Measurements from ENCODE around the gene UBE2J2. TPM values are rescaled to one million over a fixed set of nuclear protein-coding genes. Genes with fewer than 3 reads are reported as not detected.

UBE2J2 gene
- total RNA-seq, 2 donors from 2014 or later: 69.9 to 72.7 TPM

GRCh38 chr1:1212780-1213344, 60.8 kb downstream of the UBE2J2 start:
- H3K9me3 ChIP-seq (ENCODE audit: control insufficient read depth, low read length): no peaks in the 10 kb centered on the region
- Mint-ChIP-seq H3K27me3 (ENCODE audit: insufficient read depth) (no peaks in the 10 kb centered on the region), H3K36me3 (ENCODE audit: low read depth) (peaks cover 10% of the 10 kb centered on the region), H3K27ac (no peak overlapping the region), H3K4me3 (no peak overlapping the region), H3K4me1 (no peaks in the 10 kb centered on the region), H3K9me3 (no peaks in the 10 kb centered on the region)
- 94 to 100% methylated on average over 1 to 24 of the region's 24 CpGs for WGBS, 2 experiments (ENCODE audit: insufficient coverage in 1 of 2, insufficient read length in 1 of 2)
- DNase-seq: no peak
- no peak for TF ChIP-seq CTCF (conservative IDR thresholded peaks at IDR 0.05)
- no peak overlapping the region for H3K27ac ChIP-seq (ENCODE audit: low read depth, low read length)
- H3K4me3 ChIP-seq (ENCODE audit: low read length): no peak overlapping the region
- H3K4me1 ChIP-seq (ENCODE audit: control insufficient read depth, insufficient read depth, low read length): no peaks in the 10 kb centered on the region
- no peaks in the 10 kb centered on the region for H3K27me3 ChIP-seq (ENCODE audit: control insufficient read depth, insufficient read depth, low read length, poor library complexity, severe bottlenecking)
- H3K36me3 ChIP-seq (ENCODE audit: control insufficient read depth, insufficient read depth, low read length): peaks cover 6% of the 10 kb centered on the region
- no peak overlapping the region for H3K9ac ChIP-seq (ENCODE audit: extremely low read depth, low read length, poor library complexity, severe bottlenecking)

- Histone ChIP-seq H3K9ac (ENCODE audit: extremely low read depth, low read length, poor library complexity, severe bottlenecking) (no peak overlapping the region), H3K9me3 (ENCODE audit: control insufficient read depth, low read length) (no peaks in the 10 kb centered on the region), H3K4me3 (ENCODE audit: low read length) (no peak overlapping the region), H3K27me3 (ENCODE audit: control insufficient read depth, insufficient read depth, low read length, poor library complexity, severe bottlenecking) (peaks cover 8% of the 10 kb centered on the region), H3K4me1 (ENCODE audit: control insufficient read depth, insufficient read depth, low read length) (no peaks in the 10 kb centered on the region), H3K27ac (ENCODE audit: low read depth, low read length) (no peak overlapping the region), H3K36me3 (ENCODE audit: control insufficient read depth, insufficient read depth, low read length) (peaks cover 4% of the 10 kb centered on the region)
- no peak for TF ChIP-seq CTCF (conservative IDR thresholded peaks at IDR 0.05)
- H3K4me3 Mint-ChIP-seq: no peak overlapping the region
- WGBS, 2 experiments (ENCODE audit: insufficient coverage in 1 of 2, insufficient read length in 1 of 2): 91% methylated on average over 13 to 28 of the region's 28 CpGs
- no peaks in the 10 kb centered on the region for H3K4me1 Mint-ChIP-seq
- H3K9me3 Mint-ChIP-seq: no peaks in the 10 kb centered on the region
- no peaks in the 10 kb centered on the region for H3K27me3 Mint-ChIP-seq (ENCODE audit: insufficient read depth)
- DNase-seq: no peak
- peaks cover 5% of the 10 kb centered on the region for H3K36me3 Mint-ChIP-seq (ENCODE audit: low read depth)
- H3K27ac Mint-ChIP-seq: no peak overlapping the region
These were observed 61.9 kb downstream of the UBE2J2 start for GRCh38 chr1:1211541-1212441.

GRCh38 chr1:1210726-1211540, 62.7 kb downstream of the UBE2J2 start:
- Histone ChIP-seq H3K9me3 (ENCODE audit: control insufficient read depth, low read length) (no peaks in the 10 kb centered on the region), H3K4me1 (ENCODE audit: control insufficient read depth, insufficient read depth, low read length) (no peaks in the 10 kb centered on the region), H3K27me3 (ENCODE audit: control insufficient read depth, insufficient read depth, low read length, poor library complexity, severe bottlenecking) (peaks cover 17% of the 10 kb centered on the region), H3K4me3 (ENCODE audit: low read length) (no peak overlapping the region), H3K27ac (ENCODE audit: low read depth, low read length) (no peak overlapping the region), H3K36me3 (ENCODE audit: control insufficient read depth, insufficient read depth, low read length) (no peaks in the 10 kb centered on the region), H3K9ac (ENCODE audit: extremely low read depth, low read length, poor library complexity, severe bottlenecking) (no peak overlapping the region)
- Mint-ChIP-seq H3K9me3 (no peaks in the 10 kb centered on the region), H3K36me3 (ENCODE audit: low read depth) (no peaks in the 10 kb centered on the region), H3K27me3 (ENCODE audit: insufficient read depth) (peaks cover 1% of the 10 kb centered on the region), H3K4me1 (no peaks in the 10 kb centered on the region), H3K27ac (no peak overlapping the region), H3K4me3 (no peak overlapping the region)
- no peak for DNase-seq
- TF ChIP-seq CTCF (conservative IDR thresholded peaks at IDR 0.05): no peak
- WGBS, 2 experiments (ENCODE audit: insufficient coverage in 1 of 2, insufficient read length in 1 of 2): 92 to 94% methylated on average over 19 to 31 of the region's 31 CpGs
